NCI-H187 treated with DMSO at 0.1 percent for 48 hours (cell line): ENCODE data around the gene MLST8.

Source experiments
- DNase-seq: peaks from one replicate; lab custom pipeline; 2025; lab: John Stamatoyannopoulos, UW

The MLST8 gene

DNA sequence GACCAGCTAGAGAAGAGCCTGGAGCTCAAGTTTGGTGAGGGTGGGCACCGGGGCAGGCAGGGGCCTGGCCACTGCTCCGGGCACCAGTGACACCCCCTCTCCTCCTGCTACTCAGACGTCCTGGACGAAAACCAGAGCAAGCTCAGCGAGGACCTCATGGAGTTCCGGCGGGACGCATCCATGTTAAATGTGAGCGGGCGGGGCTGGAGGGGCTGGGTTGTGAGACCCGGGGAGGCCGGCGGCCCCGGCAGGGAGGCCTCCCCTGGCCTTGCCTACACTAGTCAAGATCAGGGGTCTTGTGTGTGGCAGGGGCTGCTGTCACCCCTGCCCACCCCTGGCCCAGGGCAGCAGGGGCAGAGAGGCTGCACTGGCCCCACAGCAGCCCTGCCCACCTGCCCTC, 31.9 kb upstream of the MLST8 start:
- DNase-seq, result no peak

DNA sequence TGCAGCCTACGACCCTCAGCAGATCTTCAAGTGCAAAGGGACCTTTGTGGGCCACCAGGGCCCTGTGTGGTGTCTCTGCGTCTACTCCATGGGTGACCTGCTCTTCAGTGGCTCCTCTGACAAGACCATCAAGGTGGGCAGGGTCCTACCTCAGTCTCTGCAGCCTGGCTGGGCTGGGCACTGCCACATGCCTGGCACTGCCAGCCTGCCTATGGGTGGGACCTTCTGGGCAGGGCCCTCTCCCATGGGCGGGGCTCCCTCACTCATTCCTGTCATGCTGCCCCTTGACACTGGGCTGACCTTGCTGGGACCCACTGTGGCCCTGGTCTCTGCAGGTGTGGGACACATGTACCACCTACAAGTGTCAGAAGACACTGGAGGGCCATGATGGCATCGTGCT, 31.3 kb upstream of the MLST8 start:
- no peak for DNase-seq

DNA sequence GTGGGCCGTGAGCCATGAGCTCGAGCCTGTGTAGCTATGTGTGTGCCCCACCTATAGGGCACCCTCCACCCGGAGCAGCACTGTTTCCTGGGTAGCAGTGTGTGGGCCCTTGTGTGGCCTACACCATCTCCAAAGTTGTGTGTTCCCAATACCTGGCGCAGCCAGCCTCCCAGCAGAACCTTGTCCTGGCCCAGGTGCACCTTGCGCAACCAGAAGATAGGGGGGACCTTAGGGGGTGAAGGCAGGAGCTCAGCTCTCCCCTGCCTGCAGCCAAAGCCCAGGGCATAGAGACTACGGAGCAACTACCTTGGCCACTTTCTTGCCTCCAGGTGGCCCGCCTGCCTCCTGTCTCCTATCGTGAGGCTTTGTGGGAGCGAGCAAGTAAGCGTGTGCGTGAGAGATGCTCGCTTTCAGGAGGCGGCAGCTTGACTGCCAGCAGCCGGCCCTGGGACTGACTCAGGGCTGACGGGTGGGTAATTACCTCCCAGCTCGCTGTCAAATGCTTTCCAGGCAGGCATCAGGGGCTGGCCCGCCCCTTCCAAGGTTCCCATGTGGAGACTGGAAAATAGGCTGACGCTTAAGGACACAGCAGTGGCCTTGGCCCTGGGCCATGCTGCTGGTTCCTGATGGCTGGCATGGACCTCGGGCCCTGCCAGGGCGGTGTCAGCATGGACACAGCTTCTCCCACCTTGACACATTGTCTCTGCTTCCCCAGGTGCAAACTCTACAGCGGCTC, 30.7 kb upstream of the MLST8 start:
- no peak for DNase-seq

DNA sequence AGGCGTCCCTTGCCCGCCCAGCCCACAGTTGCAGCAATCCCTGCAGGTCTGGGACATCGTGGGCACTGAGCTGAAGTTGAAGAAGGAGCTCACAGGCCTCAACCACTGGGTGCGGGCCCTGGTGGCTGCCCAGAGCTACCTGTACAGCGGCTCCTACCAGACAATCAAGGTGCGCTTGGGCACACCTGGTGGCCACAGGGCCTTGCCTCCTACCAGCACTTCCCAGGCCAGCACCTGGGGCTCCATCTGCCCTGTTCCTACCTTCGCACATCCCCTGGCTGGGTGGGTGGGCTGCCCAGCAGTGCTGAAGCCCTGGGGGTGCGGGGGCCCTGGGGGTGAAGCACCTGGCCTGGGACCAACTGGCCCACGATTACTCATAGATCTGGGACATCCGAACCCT, 29.8 kb upstream of the MLST8 start:
- no peak for DNase-seq

DNA sequence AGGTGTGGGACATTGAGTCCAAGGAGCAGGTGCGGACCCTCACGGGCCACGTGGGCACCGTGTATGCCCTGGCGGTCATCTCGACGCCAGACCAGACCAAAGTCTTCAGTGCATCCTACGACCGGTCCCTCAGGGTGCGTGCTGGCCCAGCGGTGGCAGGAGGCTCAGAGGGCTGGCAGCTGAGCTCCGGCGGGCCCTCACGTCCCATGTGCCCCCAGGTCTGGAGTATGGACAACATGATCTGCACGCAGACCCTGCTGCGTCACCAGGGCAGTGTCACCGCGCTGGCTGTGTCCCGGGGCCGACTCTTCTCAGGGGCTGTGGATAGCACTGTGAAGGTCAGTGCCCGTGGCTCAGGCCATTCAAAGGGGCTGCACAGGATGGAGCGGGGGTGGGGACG, 29.2 kb upstream of the MLST8 start:
- no peak for DNase-seq

DNA sequence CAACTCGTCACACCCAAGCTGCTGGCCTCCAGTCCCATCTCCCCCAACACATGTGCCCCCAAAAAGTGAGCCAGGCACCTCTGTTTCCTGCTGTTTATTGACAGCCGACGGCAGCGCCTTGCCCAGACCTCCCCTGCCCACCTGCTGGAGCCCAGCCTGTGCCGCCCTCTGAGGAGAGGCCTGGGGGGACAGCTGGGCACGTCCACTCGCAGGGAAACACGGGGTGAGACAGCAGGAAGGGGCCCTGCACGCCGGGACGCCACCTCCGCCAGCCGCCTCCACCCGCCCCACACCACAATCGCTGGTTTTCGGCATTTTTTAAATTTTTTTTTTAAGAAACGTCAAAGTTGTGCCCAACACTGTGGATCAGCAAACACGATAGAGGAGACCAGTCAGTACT, 28.2 kb upstream of the MLST8 start:
- no peak for DNase-seq

DNA sequence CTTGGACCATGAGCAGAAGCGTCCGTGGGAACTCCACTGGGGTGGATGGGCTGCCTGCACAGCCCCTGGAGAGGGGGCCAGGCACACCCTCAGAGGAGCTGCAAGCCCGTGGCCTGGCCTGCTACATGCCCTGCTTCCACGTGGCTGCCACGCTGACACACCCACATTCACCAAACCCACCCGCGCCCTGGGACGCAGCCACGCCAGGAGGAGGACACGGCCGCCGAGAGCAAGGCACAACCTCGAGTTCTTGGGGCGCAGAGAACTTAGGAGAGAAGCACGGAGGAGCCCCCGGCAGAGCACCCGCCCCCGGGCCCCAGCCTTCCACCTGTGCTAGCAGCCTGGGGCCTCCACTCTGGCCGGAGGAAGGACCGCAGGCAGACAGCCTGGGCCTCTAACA, 27.7 kb upstream of the MLST8 start:
- DNase-seq, result no peak

DNA sequence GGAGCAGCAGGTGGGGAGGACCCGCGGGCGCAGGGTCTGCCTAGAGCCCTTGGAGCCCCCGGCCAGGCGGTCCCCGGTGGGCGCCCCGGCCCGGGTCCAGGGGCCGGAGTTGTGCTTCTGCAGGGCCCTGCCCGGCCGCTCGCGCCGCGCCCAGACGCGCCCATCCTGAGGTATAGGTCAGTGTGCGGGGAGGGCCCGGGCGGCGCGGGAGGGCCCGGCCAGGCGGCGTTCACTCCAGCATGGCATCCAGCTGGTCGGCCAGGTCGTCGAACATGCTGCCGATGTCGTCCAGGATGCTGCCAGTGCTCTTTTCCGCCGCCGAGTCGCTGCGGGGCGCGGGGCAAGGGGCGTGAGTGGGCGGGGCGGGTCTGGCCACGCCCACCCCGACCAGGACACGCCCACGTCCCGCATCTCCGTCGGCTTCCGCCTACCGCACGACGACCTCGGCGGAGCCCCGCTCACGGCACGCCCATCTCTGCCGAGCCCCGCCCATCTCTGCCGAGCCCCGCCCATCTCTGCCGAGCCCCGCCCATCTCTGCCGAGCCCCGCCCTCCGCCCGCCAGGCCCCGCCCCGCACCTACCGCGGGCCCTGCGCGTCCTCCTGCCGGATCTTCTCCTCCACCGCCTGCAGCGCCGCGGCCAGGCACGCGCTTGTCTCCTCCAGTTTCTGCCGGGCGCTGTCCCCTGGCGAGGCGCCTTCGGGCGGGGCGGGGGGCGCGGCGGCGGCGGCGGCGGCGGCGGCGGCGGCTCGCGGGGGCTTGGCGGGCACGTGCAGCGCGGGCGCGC, 26.7 kb upstream of the MLST8 start:
- no peak for DNase-seq

DNA sequence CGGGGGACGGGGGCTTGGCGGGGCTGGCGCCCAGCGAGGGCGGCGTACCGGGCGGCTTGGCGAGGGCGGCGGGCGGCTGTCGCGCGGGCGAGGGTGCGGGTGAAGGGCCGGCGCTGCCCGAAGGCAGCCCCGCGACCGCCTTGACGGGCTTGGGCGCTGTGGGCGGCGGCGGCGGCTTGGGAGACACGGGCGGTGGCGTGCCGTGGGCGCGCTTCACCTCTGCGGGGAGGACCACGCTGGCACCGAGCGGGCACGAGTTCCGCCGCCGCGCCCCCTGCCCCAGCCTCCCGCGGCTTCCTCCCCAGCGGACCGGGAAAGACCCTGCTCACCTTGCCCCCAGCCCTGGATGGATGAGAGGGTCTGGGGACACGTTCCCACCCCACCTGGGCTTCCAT, 26.1 kb upstream of the MLST8 start:
- no peak for DNase-seq

DNA sequence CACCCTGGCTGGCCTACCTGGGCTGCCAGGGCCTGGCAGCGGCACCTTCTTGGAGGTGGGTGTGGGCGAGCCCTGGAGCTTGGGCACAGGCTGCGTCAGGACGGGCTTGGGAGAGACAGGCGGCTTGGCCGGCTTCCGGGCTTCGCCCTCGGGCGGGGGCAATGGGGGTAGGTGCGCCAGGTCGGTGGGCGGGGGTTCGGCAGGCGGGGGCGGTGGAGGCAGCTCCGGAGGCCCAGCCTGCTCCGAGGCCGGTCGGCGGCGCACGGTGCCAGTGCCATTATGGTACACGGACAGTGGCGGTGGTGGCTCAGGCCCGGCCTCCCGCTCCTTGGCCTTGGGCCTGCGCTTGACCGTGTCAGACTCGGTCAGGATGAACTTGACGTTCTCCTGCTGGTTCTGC, 25.7 kb upstream of the MLST8 start:
- no peak for DNase-seq

DNA sequence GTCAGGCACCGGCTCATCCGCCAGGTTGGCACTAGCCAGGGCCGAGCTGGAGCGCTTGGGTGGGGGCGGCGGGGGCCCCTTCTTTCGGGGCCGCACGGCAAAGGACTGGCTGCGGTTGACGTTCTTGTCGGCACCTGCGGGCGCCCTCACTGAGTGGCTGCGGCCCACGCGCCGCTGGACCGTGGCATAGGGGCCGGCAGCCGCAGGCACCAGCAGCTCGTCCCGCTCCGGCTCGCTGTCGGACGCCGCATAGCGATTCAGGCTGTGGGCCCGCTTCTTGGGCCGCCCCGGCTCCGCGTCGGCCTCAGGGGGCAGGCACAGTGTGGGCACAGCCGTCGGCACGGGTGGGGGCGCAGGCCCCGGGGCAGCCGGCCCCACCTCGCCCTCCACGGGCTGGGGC, 24.8 kb upstream of the MLST8 start:
- DNase-seq, result no peak

DNA sequence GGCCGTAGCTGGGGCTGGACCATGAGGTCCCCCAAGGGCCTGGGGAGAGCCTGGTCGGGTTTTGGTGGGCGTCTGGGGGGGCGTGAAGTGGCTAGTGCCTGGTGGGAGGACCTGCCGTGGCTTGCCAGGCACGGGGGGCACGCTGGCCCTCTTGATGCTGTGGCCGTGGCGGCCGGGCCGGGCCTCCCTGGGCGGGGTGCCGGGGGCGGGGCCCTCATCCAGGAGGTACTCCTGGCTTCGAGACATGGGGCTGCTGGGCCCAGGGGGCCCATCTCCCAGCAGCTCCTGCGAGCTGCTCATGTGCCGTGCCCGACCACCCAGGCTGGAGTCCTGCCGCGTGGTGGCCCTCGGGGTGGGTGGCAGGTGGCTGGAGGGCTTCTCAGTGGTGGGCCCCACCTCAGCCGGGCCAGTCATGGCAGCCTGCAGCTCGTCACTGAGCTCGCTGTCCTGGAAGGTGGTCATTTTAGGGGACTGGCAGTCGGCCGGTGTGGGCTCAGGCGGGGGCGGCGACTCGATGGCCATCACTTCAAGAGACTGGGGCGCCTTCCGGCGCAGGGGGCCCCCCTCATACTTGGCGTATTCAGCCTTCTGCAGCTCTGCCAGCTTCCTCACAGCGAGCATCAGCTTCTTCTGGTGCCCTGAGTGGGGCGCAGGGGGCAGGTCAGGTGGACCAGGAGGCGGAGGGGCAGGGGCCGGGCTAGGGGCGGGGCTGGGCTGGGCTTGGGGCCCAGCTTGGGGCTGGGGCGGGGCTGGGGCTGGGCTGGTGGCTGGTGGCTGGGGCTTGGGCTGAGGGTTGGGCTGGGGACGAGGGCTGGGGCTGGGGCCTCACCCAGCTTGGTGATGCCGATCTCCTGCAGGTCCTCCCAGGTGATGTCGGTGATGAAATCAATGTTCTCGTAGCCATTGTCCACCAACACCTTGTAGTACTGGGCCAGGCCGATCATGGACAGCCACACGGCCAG, 24.0 kb upstream of the MLST8 start:
- no peak for DNase-seq

DNA sequence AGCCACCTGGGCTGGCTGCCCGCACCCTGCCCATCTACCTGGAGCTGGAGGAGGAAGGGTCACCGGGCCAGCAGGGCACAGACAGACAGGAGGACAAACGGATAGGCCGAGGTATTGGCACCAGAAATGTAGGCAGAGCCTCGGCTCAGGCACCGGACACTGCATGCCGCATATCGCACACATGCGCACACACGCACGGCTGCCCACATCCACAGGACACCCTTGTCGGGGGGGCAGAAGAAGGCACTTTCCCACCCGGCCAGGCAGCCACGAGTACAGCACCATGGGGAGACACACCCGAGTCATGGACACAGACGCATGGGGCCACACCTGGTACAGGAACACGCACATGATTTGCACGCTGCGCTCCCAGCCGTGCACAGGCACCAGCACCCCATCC, 23.3 kb upstream of the MLST8 start:
- no peak for DNase-seq

DNA sequence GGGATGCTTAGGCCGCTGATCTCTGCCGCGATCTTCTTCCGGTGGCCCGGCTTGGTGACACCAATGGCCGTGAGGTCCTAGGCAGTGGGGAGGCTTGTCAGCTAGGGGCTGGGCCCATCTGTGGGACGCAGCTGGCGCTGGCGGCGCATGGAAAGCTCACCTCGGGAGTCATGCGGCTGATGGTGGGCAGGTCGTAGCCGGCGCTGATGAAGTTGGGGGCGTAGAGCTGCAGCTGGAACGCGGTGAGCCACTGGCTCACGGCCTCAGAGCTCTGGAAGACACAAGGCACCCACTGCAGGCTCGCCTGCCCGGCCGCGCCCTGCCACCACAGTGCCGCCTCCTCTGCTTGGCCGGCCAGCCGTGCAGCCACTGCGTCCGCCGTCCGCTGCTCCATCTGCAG, 21.6 kb upstream of the MLST8 start:
- no peak for DNase-seq

DNA sequence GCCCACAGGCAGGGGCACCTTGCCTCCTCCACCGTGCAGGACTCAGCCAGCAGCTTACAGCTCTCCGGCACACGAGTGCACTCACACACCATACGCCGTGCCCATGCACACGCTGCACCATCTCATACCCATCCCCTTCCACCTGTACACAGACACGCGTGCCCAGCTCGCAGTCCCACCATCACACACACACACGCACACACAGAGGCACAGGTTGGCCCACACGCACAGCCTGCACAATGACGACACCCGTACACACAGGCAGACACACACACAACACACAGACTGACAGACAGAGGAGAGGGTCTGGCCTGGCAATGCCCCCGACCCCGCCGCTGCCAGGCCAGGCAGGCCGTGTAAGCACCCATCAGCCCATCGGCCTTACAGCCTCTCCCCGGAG, 20.9 kb upstream of the MLST8 start:
- no peak for DNase-seq

DNA sequence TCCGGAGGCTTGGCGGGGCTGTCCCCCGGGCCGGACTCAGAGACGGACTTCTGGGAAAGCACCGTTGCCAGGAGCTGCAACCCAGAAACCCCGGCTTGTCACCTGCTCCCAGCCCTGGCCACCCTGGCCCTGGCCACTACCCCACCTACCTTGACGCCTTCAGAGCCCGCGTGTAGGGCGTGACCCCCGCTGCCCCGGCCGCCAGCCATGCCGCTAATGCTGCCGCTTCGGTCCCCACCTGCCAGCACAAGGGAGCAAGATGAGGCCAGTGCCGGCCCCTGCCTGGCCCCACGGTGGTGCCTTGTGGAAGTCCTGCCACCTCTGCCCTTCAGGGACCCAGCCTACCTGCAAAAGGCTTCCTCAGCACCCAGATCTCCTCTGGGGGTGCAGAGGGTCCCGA, 20.3 kb upstream of the MLST8 start:
- no peak for DNase-seq

DNA sequence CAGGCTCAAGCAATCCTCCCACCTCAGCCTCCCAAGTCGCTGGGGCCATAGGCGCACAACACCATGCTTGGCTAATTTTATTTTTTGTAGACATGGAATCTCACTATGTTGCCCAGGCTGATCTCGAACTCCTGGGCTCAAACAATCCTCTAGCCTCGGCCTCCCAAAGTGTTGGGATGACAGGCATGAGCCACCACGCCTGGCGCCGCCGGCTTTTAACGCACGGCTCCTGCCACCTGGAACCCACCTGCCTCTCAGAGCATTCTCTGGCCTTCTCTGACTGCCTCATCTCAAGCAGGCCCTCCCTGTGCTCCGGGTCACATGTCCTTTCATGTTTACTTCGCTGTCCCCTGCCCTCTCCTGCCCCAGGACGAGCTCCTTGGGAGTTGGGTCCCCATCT, 19.2 kb upstream of the MLST8 start:
- no peak for DNase-seq

DNA sequence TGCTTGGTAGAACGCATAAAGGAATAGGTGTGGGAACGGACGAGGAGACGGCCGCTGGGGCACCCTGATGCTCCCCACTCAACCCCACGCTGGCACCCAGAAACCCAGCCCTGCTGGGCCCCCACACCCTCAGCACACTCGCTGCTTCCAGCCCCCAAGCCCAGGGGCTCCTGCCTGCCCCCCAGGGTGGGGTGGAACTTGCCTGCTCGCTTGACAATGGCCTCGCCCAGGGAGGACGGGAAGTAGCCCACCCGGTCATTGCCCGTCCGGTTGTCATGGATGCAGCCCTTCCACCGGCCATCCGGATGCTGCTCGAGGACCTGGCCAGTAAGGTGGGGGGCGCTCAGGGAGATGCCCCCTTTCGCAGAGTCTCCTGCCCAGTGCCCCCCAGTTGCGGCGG, 18.7 kb upstream of the MLST8 start:
- DNase-seq, result no peak

DNA sequence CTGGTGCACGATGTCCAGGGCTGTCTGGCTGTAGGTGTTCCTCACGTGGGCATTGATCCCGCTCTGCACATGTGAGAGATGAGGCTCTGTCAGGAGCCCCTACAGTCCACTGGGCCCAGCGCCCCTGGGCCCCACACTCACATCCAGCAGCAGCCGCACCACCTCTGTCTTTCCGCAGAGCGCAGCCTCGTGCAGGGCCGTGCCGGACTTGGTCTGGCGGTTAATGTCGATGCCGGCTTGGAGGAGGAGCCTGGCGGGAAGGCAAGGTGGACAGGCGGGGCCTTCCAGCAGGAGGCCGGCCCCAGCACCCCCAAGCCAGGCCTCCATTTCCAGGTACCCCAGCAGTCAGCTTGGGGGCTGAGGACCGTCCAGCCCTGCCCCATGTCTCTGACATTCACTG, 18.0 kb upstream of the MLST8 start:
- no peak for DNase-seq

DNA sequence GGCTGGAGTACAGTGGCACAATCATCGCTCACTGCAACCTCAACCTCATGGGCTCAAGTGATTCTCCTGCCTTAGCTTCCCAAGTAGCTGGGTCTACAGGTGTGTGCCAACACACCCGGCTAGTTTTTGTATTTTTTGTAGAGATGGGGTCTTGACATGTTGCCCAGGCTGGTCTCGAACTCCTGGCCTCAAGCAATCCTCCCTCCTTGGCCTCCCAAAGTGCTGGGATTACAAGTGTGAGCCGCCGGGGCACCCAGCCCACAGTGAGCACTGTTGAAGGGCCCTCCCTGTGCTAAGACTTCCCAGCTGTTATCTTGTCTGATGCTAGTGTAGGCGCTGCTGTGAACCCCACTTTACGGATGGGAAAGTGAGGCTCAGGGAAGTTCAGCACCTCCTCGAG, 16.9 kb upstream of the MLST8 start:
- DNase-seq, result no peak

DNA sequence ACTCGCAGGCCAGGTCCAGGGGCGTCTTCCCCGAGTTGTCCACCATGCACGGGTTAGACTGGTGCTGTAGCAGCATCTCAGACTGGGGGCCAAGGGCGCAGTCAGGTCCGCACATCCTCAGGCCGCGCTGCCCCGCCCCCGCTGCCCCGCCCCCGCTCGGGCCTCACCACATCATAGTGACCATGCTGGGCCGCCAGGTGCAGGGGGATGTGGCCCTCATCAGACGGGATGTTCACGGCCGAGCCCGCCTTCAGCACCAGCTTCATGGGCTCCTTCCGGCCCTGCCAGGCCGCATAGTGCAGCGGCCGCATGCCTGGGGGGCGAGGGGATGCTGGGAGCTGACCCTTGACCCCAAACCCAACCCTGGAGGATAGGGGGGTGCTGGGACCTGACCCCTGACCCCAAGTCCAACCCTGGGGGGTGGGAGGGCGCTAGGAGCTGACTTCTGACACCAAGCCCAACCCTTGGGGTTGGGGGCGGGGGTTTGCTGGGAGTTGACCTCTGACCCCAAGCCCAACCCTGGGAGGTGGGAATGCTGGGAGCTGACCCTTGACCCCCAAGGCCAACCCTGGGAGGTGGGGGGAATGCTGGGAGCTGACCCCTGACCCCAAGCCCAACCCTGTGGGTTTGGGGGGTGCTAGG, 15.9 kb upstream of the MLST8 start:
- no peak for DNase-seq

DNA sequence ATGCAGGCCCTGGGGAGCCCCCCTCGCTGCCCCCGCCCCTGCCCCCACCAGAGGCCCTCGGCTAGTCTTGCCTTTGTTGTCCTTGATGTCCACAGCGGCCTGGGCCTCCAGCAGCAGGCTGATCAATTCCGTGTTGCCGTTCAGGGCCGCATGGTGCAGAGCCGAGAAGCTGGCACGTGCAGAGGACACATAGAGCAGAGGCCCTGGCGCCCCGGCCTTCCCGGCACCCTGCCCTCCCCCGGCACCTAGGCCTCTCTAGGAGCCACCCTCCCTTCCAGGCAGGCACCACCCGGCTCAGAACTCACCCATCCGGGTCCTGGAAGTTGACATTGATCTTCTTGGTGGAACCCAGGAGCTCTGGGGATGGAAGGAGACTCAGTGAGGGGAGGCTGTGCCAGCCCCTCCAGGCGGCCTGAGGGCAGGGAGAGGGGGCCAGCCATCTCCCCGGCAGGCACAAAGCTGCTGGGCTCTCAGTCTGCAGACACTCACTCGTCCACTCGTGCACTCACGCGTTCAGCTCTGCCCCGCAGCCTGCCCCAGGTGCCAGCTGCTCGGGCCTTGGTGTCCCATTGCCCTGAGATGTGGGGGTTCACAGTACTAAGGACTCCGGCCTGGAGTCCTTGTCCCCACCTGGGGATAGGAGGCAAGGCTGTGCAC, 15.1 kb upstream of the MLST8 start:
- no peak for DNase-seq
